Cardiac fibroblast (primary cell): ENCODE data around the gene OPCML.

ENCODE experiments used
- DNase-seq, 2 donors: peaks; one replicate each; pipeline versions ENCODE4 v3.0.0 to v3.0.0-alpha.2; 2010; ENCODE audit warnings: low read depth in 2 of 2
- H3K4me3 ChIP-seq, 2 donors: replicated peaks in 1 of 2; 1 replicate in 1 of 2; 2 replicates in 1 of 2; pipeline ENCODE4 v1.5.1; 2011; ENCODE audit warnings: low read depth in 2 of 2, low read length in 2 of 2, mild to moderate bottlenecking in 2 of 2, moderate library complexity in 1 of 2
- CTCF ChIP-seq: IDR thresholded peaks from one replicate; pipeline ENCODE4 v1.5.1; 2011; ENCODE audit warnings: low read depth, mild to moderate bottlenecking, low read length, inconsistent platforms

OPCML gene

GRCh38 chr11:133219543-133219942 lies 312.8 kb downstream of the OPCML start:
- TF ChIP-seq CTCF = no peak
- no peak overlapping the region for H3K4me3 ChIP-seq
- no peak for DNase-seq

GRCh38 chr11:133216813-133217212 lies 315.5 kb downstream of the OPCML start:
- no peak for DNase-seq
- H3K4me3 ChIP-seq = no peak overlapping the region
- no peak for TF ChIP-seq CTCF

- no peak for DNase-seq
- no peak for TF ChIP-seq CTCF
- no peak overlapping the region for H3K4me3 ChIP-seq
Observed at GRCh38 chr11:133215596-133216230, 316.6 kb downstream of the OPCML start.

GRCh38 chr11:133214646-133215045 lies 317.7 kb downstream of the OPCML start:
- no peak for TF ChIP-seq CTCF
- no peak for DNase-seq
- H3K4me3 ChIP-seq = no peak overlapping the region

DNA sequence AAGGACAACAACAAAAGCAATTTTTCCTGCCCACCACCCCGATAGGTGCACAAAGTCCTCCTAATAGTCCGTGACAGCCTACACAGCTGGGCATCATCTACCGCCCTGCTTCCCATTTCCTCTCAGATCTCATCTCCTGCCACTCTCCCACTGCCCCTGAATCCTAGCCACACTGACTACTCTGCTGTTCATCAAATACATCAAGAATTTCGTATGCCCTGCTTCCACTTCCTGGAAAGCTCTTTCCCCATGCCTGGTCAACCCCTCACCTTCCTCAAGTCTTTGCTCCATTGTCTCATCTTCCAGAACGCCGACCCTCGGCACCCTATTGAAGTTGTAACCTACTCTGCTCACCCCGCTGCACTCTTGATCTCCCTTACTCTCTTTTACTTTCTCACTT lies 320.1 kb downstream of the OPCML start:
- H3K4me3 ChIP-seq = no peak overlapping the region
- TF ChIP-seq CTCF = no peak
- no peak for DNase-seq

DNA sequence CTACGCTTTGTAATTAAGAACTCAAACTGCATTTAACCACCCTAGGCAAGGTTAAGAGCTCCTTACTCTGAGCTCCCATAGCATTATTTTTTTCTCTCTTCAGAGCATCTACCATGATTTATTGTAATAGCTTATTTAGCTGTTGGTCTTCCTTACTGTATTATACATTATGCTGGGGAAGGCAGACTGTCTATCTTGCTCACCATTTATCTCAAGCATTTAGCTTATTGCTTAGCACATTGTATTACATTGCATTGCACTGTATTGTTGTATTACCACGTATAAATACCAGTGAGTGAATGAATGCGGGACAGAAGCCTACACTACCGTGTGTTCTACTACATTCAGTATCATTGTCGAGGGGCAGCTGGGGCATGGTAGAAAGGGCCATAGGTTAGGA lies 324.3 kb downstream of the OPCML start:
- TF ChIP-seq CTCF = no peak
- no peak overlapping the region for H3K4me3 ChIP-seq

More for the DNA sequence above, 324.3 kb downstream of the OPCML start:
- DNase-seq = no peak
